Measurements from ENCODE around the gene FAM124B. TPM values are rescaled to one million over a fixed set of nuclear protein-coding genes. Genes with fewer than 3 reads are reported as not detected.

Gene FAM124B
- total RNA-seq, 1 donor from 2014 or later: not detected

DNA sequence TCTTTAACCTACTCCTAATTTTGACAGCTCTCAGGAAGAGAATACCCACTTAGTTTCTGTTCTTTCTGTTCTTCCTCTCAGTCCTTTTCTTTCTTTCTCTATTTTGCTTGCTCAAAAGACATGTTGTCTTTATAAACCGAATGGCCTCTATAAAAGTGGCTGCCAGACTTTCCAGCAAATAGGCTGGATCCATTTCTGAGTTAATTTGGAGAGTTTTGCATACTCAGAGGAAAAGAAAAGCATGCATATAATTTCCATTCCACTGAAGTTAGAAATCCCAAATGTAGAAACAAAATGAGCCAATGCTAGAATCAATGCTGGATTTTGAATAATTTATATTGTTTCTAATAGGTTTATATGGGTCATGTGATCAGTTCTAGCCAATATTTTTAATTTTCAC is 65.9 kb downstream of the FAM124B start:
- Histone ChIP-seq H3K27ac (no peak overlapping the region), H3K79me2 (ENCODE audit: low read depth) (no peaks in the 10 kb centered on the region), H3F3A (ENCODE audit: low read depth) (no peaks in the 10 kb centered on the region), H4K20me1 (ENCODE audit: low read depth) (no peaks in the 10 kb centered on the region), H3K4me2 (no peak overlapping the region), H3K9me3 (ENCODE audit: low read depth) (no peaks in the 10 kb centered on the region), H3K27me3 (no peaks in the 10 kb centered on the region), H3K4me3 (no peak overlapping the region), H2AFZ (replicated peaks) (no peak overlapping the region), H3K36me3 (no peaks in the 10 kb centered on the region), H3K4me1 (no peaks in the 10 kb centered on the region), H3K9ac (no peak overlapping the region)
- Mint-ChIP-seq H3K4me3 (no peak overlapping the region), H3K27ac (no peak overlapping the region), H3K9me3 (peaks cover 1% of the 10 kb centered on the region), H3K4me1 (peaks cover 9% of the 10 kb centered on the region), H3K36me3 (no peaks in the 10 kb centered on the region), H3K27me3 (ENCODE audit: insufficient read depth, low read depth) (peaks cover 2% of the 10 kb centered on the region)
- TF ChIP-seq EZH2phosphoT487 (IDR thresholded peaks at IDR 0.05) (no peak), EZH2 (IDR thresholded peaks at IDR 0.05) (no peak)
- TF ChIP-seq, protein P1, sequence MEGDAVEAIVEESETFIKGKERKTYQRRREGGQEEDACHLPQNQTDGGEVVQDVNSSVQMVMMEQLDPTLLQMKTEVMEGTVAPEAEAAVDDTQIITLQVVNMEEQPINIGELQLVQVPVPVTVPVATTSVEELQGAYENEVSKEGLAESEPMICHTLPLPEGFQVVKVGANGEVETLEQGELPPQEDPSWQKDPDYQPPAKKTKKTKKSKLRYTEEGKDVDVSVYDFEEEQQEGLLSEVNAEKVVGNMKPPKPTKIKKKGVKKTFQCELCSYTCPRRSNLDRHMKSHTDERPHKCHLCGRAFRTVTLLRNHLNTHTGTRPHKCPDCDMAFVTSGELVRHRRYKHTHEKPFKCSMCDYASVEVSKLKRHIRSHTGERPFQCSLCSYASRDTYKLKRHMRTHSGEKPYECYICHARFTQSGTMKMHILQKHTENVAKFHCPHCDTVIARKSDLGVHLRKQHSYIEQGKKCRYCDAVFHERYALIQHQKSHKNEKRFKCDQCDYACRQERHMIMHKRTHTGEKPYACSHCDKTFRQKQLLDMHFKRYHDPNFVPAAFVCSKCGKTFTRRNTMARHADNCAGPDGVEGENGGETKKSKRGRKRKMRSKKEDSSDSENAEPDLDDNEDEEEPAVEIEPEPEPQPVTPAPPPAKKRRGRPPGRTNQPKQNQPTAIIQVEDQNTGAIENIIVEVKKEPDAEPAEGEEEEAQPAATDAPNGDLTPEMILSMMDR (IDR thresholded peaks at IDR 0.05): no peak
- no peak for DNase-seq (ENCODE audit: low spot score)

- Mint-ChIP-seq H3K4me1 (peaks cover 9% of the 10 kb centered on the region), H3K4me3 (no peak overlapping the region), H3K27me3 (ENCODE audit: insufficient read depth, low read depth) (peaks cover 2% of the 10 kb centered on the region), H3K27ac (no peak overlapping the region), H3K9me3 (no peaks in the 10 kb centered on the region), H3K36me3 (no peaks in the 10 kb centered on the region)
- H3K4me2 ChIP-seq: no peak overlapping the region
- H3K4me1 ChIP-seq: no peaks in the 10 kb centered on the region
- H3K27me3 ChIP-seq: no peaks in the 10 kb centered on the region
- no peaks in the 10 kb centered on the region for H3K36me3 ChIP-seq
- H3F3A ChIP-seq (ENCODE audit: low read depth): no peaks in the 10 kb centered on the region
- no peaks in the 10 kb centered on the region for H4K20me1 ChIP-seq (ENCODE audit: low read depth)
- H3K27ac ChIP-seq: no peak overlapping the region
- DNase-seq (ENCODE audit: low spot score): no peak
- no peaks in the 10 kb centered on the region for H3K79me2 ChIP-seq (ENCODE audit: low read depth)
- H3K9me3 ChIP-seq (ENCODE audit: low read depth): no peaks in the 10 kb centered on the region
- no peak overlapping the region for H2AFZ ChIP-seq (replicated peaks)
- H3K9ac ChIP-seq: no peak overlapping the region
- TF ChIP-seq, protein P1 (IDR thresholded peaks at IDR 0.05): no peak
- TF ChIP-seq EZH2 (IDR thresholded peaks at IDR 0.05): no peak
- TF ChIP-seq EZH2phosphoT487 (IDR thresholded peaks at IDR 0.05): no peak
- H3K4me3 ChIP-seq: no peak overlapping the region
Observed at GRCh38 chr2:224334726-224335125, 67.2 kb downstream of the FAM124B start.

GRCh38 chr2:224333726-224334482 is 68.0 kb downstream of the FAM124B start:
- Mint-ChIP-seq H3K4me3 (no peak overlapping the region), H3K36me3 (no peaks in the 10 kb centered on the region), H3K27me3 (ENCODE audit: insufficient read depth, low read depth) (no peaks in the 10 kb centered on the region), H3K4me1 (peaks cover 9% of the 10 kb centered on the region), H3K9me3 (no peaks in the 10 kb centered on the region), H3K27ac (no peak overlapping the region)
- no peaks in the 10 kb centered on the region for H3K27me3 ChIP-seq
- H3K27ac ChIP-seq: no peak overlapping the region
- H3K36me3 ChIP-seq: no peaks in the 10 kb centered on the region
- DNase-seq (ENCODE audit: low spot score): no peak
- no peaks in the 10 kb centered on the region for H4K20me1 ChIP-seq (ENCODE audit: low read depth)
- H3K9me3 ChIP-seq (ENCODE audit: low read depth): no peaks in the 10 kb centered on the region
- H3K4me3 ChIP-seq: no peak overlapping the region
- TF ChIP-seq EZH2phosphoT487 (IDR thresholded peaks at IDR 0.05) (no peak), EZH2 (IDR thresholded peaks at IDR 0.05) (no peak)
- TF ChIP-seq, protein P1 (IDR thresholded peaks at IDR 0.05): no peak
- H3K4me1 ChIP-seq: no peaks in the 10 kb centered on the region
- H3K79me2 ChIP-seq (ENCODE audit: low read depth): no peaks in the 10 kb centered on the region
- H2AFZ ChIP-seq (replicated peaks): no peak overlapping the region
- H3K4me2 ChIP-seq: no peak overlapping the region
- no peaks in the 10 kb centered on the region for H3F3A ChIP-seq (ENCODE audit: low read depth)
- H3K9ac ChIP-seq: no peak overlapping the region
